Measurements from ENCODE around the gene KATNAL2. TPM values are rescaled to one million over a fixed set of nuclear protein-coding genes. Genes with fewer than 3 reads are reported as not detected.

The KATNAL2 gene
- total RNA-seq, 2 donors from 2014 or later, result 2.2 to 3.7 TPM

DNA sequence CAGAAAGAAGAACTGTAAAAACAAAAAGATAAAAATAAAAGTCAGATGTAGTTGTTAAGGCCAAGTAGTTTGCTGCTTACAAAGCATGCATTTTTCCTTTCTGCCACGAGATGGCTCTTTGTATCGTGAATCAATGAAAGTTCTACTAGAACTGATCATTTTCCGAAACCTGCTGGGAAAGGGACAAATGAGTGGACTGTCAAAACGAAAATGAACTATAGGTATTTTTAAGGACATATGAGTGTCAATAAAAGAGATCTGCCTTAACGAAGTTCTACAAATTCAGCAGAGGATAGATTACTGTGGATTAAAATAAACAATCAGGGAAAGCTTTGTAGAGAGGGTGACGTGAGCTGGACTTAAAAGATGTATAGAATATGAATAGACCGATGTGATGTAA, 133.1 kb downstream of the KATNAL2 start:
- H3K4me1 ChIP-seq, result no peaks in the 10 kb centered on the region
- H3K4me3 ChIP-seq, result no peak overlapping the region
- no peaks in the 10 kb centered on the region for H3K36me3 ChIP-seq
- TF ChIP-seq, protein P1, sequence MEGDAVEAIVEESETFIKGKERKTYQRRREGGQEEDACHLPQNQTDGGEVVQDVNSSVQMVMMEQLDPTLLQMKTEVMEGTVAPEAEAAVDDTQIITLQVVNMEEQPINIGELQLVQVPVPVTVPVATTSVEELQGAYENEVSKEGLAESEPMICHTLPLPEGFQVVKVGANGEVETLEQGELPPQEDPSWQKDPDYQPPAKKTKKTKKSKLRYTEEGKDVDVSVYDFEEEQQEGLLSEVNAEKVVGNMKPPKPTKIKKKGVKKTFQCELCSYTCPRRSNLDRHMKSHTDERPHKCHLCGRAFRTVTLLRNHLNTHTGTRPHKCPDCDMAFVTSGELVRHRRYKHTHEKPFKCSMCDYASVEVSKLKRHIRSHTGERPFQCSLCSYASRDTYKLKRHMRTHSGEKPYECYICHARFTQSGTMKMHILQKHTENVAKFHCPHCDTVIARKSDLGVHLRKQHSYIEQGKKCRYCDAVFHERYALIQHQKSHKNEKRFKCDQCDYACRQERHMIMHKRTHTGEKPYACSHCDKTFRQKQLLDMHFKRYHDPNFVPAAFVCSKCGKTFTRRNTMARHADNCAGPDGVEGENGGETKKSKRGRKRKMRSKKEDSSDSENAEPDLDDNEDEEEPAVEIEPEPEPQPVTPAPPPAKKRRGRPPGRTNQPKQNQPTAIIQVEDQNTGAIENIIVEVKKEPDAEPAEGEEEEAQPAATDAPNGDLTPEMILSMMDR (IDR thresholded peaks at IDR 0.05), result peak; percentile 44 to 73
- H3K27ac ChIP-seq, result no peak overlapping the region
- no peaks in the 10 kb centered on the region for H3K9me3 ChIP-seq
- no peak for DNase-seq (ENCODE audit: low spot score)
- no peaks in the 10 kb centered on the region for H3K27me3 ChIP-seq

DNA sequence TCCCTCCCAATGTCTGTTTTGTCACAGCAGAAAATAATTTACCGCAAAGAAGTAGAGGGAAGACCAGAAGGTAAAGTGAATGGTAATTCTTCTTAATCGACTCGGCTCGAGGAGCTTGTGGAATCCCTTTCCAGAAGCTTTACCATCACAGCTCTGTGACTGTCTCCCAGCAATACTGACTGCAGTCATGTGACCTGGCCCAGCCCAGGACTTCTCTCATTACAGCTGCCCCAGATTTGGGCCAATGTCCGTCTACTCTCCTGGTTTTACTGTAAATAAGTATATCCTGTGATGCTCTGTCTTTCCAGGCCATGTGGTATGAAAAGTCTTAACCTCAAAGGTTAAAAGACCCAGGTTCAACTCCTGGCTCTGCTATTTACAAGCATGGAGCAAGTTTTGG, 137.0 kb downstream of the KATNAL2 start:
- H3K4me3 ChIP-seq, result no peak overlapping the region
- no peaks in the 10 kb centered on the region for H3K36me3 ChIP-seq
- no peak for DNase-seq (ENCODE audit: low spot score)
- no peaks in the 10 kb centered on the region for H3K27me3 ChIP-seq
- no peaks in the 10 kb centered on the region for H3K9me3 ChIP-seq
- H3K4me1 ChIP-seq, result no peaks in the 10 kb centered on the region
- H3K27ac ChIP-seq, result no peak overlapping the region
- TF ChIP-seq, protein P1 (IDR thresholded peaks at IDR 0.05), result no peak

DNA sequence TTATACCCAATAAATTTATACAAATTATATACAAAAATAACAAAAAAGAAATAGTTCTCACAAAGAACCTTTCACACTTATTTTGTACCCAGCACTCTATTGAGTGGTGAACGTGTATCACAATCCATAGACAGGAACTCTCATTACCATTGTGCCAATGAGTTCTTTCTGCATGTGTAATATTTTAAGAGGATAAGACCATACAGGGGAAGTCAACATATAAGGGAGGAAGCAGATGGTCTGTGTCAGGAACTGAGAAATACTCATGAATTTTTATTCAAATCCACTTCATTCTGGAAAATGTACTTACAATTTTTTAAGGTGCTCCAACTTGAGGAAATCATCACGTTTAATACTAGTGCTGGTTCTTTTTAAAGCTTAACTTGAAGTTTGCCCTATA, 145.1 kb downstream of the KATNAL2 start:
- no peak for DNase-seq (ENCODE audit: low spot score)
- no peaks in the 10 kb centered on the region for H3K27me3 ChIP-seq
- TF ChIP-seq, protein P1 (IDR thresholded peaks at IDR 0.05), result no peak
- H3K4me1 ChIP-seq, result no peaks in the 10 kb centered on the region
- no peaks in the 10 kb centered on the region for H3K36me3 ChIP-seq
- H3K27ac ChIP-seq, result no peak overlapping the region
- no peaks in the 10 kb centered on the region for H3K9me3 ChIP-seq
- H3K4me3 ChIP-seq, result no peak overlapping the region

DNA sequence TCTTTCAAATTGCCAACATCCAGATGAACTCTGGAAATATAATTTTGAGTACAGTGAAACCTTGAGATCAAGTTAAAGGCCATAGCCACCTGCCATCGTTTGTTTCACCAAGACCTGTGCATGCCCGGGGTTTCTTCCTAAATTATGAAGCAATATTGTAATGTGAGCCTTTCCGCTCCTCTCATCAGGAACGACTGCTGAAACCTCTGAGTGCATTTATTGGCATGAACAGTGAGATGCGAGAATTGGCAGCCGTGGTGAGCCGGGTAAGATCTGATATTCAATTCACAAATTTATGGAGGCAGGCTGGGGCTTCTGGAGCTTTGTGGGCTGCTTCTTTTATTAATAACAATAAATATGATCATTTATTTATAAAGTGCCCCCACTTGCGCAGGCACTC, 145.7 kb downstream of the KATNAL2 start:
- Histone ChIP-seq H3K9me3 (no peaks in the 10 kb centered on the region), H3K36me3 (no peaks in the 10 kb centered on the region), H3K4me3 (no peak overlapping the region), H3K27me3 (no peaks in the 10 kb centered on the region), H3K4me1 (no peaks in the 10 kb centered on the region), H3K27ac (no peak overlapping the region)
- no peak for DNase-seq (ENCODE audit: low spot score)
- TF ChIP-seq, protein P1 (IDR thresholded peaks at IDR 0.05), result no peak

DNA sequence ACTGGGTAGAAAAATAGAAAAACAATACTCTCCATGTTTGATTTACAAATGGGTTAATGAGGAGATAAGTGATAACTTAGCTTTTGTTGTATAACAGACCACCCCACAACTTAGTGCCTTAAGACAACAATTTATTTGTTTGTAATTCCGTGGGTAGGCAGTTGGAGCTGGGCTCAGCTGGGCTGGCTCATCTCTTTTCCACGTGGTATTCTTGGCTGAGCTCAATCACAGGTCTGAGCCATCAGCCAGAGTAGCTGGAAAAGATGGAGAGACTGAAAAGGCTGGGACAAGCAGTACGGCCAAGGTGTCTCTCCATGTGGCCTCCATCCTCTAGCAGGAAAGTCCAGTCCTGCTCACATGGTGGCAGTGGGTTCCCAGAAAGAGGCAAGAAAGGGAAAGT, 150.2 kb downstream of the KATNAL2 start:
- no peak for DNase-seq (ENCODE audit: low spot score)
- Histone ChIP-seq H3K4me1 (no peaks in the 10 kb centered on the region), H3K27ac (no peak overlapping the region), H3K27me3 (no peaks in the 10 kb centered on the region), H3K36me3 (no peaks in the 10 kb centered on the region), H3K9me3 (no peaks in the 10 kb centered on the region), H3K4me3 (no peak overlapping the region)
- TF ChIP-seq, protein P1 (IDR thresholded peaks at IDR 0.05), result no peak

DNA sequence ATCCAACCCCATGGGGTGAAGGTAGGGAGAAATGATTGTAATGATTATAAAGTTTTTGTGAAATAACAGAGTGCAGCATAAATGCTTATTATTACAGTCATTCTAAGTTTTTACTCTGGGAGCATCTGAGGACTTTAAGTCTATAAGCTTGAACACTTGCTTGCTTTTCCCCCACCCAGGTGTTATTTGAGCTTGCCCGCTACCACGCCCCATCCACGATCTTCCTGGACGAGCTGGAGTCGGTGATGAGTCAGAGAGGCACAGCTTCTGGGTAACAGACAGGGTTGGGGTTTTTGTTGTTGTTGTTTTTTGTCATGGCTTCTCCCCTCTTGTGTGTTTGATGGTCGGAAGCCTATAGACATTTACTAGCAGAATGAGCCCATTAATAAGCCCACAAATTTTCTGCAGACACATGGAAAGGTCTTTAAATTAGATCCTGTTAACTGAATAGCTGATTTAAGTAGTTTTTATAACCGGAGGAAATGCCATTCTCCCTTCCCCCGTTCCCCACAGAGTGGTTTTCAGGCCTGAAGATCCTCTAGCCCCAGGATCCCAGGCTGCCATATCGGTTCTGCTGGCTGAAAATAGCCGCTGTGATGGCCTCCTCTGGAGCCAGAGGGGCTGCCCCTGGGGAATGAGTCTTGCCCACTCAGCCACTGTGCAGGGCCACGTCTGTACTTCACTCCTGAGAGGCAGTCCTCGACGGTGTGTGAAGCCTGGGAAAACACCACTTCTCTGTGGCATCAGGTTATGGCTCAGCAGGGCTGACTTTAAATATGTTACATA, 157.9 kb downstream of the KATNAL2 start:
- no peaks in the 10 kb centered on the region for H3K4me1 ChIP-seq
- no peak for DNase-seq (ENCODE audit: low spot score)
- no peaks in the 10 kb centered on the region for H3K27me3 ChIP-seq
- TF ChIP-seq, protein P1 (IDR thresholded peaks at IDR 0.05), result no peak
- H3K9me3 ChIP-seq, result no peaks in the 10 kb centered on the region
- H3K27ac ChIP-seq, result no peak overlapping the region
- H3K4me3 ChIP-seq, result no peak overlapping the region
- no peaks in the 10 kb centered on the region for H3K36me3 ChIP-seq

Measured in right atrium auricular region (tissue), 2 donors.